Dermis blood vessel endothelial cell (primary cell): ENCODE results near the gene NPFF. TPM values are rescaled to one million over a fixed set of nuclear protein-coding genes. Genes with fewer than 3 reads are reported as not detected.

Experiments used
- DNase-seq: peaks from one replicate; pipeline ENCODE4 v3.0.0; 2010
- total RNA-seq: library from RNA; depleted of rRNA; stranded (reverse); fragments of >200 nt; gene quantifications from 2 replicates; pipeline ENCODE4 v1.2.3, GENCODE V29; 2014

The NPFF gene
- total RNA-seq, 1 donor from 2014 or later, result not detected

- DNase-seq, result no peak
These were observed 32.5 kb downstream of the NPFF start for GRCh38 chr12:53474819-53475218.

- no peak for DNase-seq
These were observed 33.2 kb downstream of the NPFF start for GRCh38 chr12:53474077-53474476.

DNA sequence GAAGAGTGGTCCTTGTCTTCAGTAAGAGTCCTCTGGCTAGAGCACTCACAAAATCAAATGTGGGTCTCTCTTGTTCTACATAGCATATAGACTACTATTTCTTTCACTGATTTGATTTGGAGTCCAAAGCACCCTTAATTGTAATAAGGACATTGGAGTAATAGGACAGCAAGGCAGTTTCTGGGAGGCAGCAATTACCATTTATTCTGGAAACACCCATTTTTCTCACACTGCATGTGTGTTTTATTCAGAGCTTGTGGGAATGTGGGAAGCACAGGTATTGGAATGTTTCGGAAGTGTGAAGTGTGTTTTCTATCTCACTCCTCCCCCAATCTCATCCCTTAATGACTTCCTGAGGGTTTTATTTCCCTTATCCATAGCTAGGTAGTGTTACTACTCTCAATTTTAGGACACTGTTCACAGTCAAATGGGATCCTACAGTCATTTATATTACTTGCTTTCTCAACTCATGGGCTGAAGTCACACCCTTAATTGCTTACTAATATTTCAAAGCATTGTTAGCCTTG, 35.2 kb downstream of the NPFF start:
- no peak for DNase-seq

DNA sequence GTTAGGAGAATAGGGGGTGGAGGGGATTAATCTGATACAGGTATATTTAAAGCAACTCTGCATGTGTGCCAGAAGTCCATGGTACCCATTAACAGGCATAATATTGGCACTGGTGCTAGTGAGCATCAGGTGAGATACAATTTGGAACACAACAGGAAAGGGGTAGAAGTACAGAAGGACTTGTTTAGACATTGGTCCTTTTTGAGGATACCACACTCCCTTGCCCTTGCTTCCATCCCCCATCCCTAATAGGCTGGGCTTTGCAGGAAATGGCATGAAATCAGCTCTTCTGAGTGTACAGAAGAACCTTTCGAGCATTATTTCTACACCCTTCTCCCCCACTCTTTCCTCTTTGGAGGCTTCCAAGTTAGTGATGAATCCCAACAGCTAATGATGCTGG, 39.0 kb downstream of the NPFF start:
- DNase-seq, result no peak

- no peak for DNase-seq
These were observed 39.4 kb downstream of the NPFF start for GRCh38 chr12:53467880-53468279.

DNA sequence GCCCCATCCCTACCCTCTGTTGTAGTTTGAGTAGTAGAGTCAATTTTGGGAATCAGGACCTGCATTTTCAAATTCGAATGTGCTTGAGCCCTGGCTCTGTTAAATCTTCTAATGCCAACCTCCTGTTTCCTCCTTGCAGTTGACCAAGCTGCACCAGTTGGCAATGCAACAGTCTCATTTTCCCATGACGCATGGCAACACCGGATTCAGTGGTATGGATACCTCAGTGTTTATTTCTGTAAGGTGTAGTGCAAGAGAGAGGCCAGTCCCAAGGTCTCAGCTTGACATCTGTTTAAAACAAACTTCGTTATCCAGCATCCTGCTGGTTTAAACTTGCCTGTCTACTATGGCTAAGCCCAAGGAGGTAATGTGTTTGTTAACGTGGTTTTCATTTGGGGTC, 40.2 kb downstream of the NPFF start:
- DNase-seq, result no peak

- DNase-seq, result no peak
These were observed 40.6 kb downstream of the NPFF start for GRCh38 chr12:53466640-53467039.

DNA sequence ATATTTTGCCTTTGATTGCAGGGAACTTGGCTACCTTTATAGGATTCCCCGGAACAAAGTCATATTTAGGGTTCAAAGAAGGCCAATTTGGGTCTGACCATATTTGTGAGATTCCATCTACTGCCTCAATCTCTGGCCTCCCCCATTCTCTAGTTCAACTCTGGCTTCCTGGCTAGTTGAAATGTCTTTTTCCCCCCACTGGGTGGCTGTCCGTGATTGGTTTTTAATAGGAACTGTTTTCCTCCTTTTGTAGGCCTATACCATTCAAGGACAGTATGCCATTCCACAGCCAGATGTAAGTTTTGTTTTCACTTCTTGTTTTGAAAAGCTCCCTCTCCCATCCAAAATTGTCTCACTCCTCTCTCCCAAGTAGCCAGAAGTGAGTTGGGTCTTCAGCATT, 41.6 kb downstream of the NPFF start:
- no peak for DNase-seq

DNA sequence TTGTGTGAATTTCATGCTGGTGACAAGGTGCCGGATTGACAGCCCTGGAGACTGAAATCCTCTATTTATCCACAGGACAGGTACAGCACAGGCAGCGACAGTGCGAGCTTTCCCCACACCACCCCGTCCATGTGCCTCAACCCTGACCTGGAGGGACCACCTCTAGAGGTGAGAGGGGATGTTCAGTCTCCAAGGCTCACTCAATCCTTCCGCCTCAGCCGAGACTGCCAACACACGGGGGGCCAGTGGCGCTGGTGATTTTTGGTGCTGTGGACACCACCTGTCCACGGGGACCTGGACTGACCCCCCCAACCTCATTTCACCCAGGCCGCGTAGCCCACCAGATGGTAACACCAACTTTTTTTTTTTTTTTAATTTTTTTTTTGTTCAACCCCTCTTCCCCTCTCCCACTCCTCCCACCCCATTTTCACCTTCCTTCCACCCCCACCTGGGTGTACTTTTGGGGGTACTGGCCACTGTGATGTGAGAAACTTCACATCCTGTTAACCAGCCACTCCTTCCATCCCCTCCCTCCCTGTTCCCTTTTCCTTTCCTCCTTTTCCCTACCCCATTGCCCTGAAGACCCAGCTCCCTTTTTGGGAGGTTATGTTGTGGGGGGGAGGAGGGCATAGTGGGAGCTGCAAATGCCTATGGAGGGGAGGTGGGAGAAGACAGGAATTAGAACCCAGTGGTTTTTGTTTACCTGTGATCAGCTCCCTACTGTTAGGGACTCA, 42.4 kb downstream of the NPFF start:
- DNase-seq, result no peak

GRCh38 chr12:53463802-53464560, 43.3 kb downstream of the NPFF start:
- no peak for DNase-seq

GRCh38 chr12:53462935-53463334, 44.3 kb downstream of the NPFF start:
- DNase-seq, result no peak

DNA sequence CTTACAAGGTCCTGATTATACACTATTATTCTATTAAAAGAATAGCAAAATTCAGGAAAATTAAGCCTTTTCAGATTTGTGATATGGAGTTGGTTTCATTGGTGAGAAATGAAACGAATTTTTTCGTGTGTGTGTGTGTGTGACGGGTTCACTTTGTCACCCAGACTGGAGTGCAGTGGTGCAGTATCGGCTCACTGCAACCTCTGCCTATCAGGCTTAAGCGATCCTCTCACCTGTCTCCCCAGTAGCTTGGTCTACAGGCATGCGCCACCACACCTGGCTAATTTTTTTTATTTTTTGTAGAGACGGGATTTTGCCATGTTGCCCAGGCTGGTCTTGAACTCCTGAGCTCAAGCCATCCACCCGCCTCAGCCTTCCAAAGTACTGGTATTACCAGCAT, 45.7 kb downstream of the NPFF start:
- no peak for DNase-seq

DNA sequence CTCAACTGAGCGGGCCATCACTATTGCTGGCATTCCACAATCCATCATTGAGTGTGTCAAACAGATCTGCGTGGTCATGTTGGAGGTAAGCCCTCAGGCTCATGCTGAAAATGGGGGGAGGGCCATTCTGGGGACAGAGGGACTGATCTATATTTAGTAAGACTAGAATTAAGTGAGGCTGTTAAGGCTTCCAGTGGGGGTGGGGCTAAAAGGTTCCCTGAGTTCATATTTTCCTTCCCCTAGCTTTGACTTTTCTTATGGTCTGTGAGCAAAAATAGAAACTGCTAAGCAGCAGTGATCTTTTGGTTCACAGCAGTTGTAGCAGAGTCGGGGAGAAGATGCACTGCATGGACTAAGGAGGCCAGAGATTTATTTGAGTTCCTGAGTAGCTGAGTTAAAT, 46.2 kb downstream of the NPFF start:
- DNase-seq, result no peak

GRCh38 chr12:53459097-53459496, 48.2 kb downstream of the NPFF start:
- no peak for DNase-seq

Other genes with a start within 250 kb of the NPFF start
- 4.8 and 16.5 TPM in 2 replicates for gene ESPL1, start 239.2 kb downstream of the NPFF start, total RNA-seq
- gene PFDN5, start 211.9 kb downstream of the NPFF start, total RNA-seq, result 185 and 491 TPM in 2 replicates
- gene MYG1, start 207.8 kb downstream of the NPFF start, total RNA-seq, result 35.2 and 43.1 TPM in 2 replicates
- 38.6 and 44.3 TPM in 2 replicates for gene AAAS, start 185.9 kb downstream of the NPFF start, total RNA-seq
- not detected in 2 replicates for gene SP7, start 171.1 kb downstream of the NPFF start, total RNA-seq
- 32.7 and 47.1 TPM in 2 replicates for gene SP1, start 127.3 kb downstream of the NPFF start, total RNA-seq
- not detected in 2 replicates for gene AMHR2, start 83.6 kb downstream of the NPFF start, total RNA-seq
- gene PRR13, start 65.8 kb downstream of the NPFF start, total RNA-seq, result 12.6 and 18.0 TPM in 2 replicates
- gene PCBP2, start 55.4 kb downstream of the NPFF start, total RNA-seq, result 417 and 525 TPM in 2 replicates
- 13.6 and 19.1 TPM in 2 replicates for gene MAP3K12, start 8.0 kb downstream of the NPFF start, total RNA-seq
- gene TARBP2, start 6.2 kb downstream of the NPFF start, total RNA-seq, result 38.8 and 48.3 TPM in 2 replicates
- gene ATF7, start 118.9 kb upstream of the NPFF start, total RNA-seq, result 12.9 and 14.9 TPM in 2 replicates
- 130 and 195 TPM in 2 replicates for gene ATP5MC2, start 168.6 kb upstream of the NPFF start, total RNA-seq
- 87.6 and 98.4 TPM in 2 replicates for gene CALCOCO1, start 220.0 kb upstream of the NPFF start, total RNA-seq
- gene CISTR, start 244.5 kb upstream of the NPFF start, total RNA-seq, result not detected in 2 replicates